Glomerular visceral epithelial cell (primary cell): ENCODE results near the gene GCNA.
A peak's percentile ranks its signal among the peaks of the same experiment; 100 is the strongest.

Experiments
- DNase-seq: peaks from one replicate; pipeline ENCODE4 v3.0.0-alpha.2; 2016; ENCODE audit errors: extremely low spot score

GCNA gene

DNA sequence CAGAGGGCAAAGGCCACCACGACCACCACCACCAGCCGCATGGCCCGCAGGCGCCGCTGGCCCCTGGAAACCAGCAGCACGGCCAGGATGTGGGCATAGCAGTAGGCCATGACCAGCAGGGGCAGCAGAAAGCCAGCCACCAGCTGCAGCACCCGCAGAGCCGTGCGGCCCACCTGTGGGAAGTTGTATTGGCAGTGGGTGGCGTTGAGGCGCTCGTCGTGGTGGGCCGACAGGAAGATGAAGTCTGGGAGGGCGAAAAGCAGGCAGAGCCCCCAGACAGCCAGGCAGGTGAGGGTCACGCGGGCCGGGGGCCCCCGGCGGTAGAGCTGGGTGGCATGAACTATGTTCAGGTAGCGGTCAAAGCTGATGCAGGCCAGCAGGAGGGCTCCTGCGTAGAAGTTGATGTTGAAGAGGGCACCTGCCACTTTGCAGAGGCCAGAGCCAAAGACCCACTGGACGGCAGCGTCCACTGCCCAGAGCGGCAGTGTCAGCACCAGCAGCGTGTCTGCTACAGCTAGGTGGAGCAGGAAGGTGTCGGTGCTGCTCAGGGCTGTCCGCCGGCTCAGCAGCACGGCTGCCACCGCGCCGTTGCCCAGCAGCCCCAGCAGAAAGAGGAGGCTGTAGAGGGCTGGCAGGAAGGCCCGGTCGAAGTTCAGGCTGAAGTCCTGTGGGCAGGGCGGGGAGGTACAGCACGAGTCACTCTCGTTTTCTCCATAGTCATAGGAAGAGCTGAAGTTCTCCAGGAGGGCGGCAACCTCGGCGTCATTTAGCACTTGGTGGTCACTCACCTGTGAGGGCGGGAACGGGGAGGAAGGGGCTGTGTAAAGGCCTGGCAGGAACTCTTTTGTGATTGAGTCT is 38.7 kb downstream of the GCNA start:
- no peak for DNase-seq

DNA sequence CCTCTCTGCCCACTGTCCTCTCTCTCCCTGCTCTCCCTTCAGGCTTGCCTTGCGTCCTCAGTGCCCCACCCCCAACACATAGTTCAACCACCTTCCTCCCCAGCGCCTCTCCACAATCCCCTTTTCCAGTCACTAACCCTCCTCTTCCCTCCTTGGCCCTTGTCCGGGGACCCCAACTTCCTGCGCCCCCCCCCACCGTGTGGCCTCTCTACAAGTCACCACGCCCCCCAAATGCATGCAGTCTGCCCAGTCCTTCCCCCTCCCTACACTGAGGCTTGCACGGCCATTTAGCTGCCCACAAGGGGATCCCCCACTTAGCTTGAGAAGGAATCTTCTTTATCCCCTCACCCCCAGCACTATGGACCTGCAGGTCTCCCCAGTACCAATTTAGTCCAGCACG is 39.5 kb downstream of the GCNA start:
- no peak for DNase-seq

DNA sequence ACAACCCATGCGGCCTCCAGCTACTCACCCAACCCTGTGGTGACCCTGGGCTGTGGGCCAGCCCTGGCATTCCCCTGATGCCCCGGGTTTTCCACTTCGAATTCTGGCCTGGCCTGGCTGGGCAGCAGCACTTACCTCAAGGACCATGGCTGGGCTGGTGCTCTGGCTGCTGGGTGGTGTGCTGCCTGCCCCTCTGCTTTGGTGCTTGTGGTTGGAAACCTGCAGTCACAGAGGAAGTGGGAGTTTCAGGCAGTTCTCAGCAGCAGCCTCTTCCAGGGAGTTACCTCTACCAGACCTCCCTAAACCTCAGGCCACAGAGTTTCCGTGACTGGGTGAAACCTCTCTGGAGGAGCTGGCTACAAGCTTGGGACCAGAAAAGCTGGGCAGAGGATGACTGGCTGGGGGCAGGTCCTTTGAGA is 40.1 kb downstream of the GCNA start, which contains the start of gene CXCR3:
CXCR3 (minus strand) TSS at position 209 of the 419 bp plus-strand sequence; CDS start at position 147, 62 bp downstream.
- peak; percentile 74 for DNase-seq

DNA sequence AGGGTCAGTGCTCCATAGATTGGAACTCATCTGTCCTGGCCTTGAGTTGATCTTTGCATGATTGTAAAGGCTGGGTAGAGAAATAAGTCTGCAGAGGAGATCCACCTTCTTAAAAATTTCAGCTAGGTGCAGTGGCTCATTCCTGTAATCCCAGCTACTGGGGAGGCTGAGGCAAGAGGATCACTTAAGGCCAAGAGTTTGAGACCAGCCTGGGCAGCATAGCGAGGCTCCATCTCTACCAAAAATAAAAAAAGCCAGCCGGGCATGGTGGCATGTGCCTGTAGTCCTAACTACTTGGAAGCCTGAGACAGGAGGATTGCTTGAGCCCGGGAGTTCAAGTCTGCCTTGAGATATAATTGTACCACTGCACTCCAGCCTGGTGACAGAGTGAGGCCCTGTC is 40.5 kb downstream of the GCNA start:
- DNase-seq: no peak

DNA sequence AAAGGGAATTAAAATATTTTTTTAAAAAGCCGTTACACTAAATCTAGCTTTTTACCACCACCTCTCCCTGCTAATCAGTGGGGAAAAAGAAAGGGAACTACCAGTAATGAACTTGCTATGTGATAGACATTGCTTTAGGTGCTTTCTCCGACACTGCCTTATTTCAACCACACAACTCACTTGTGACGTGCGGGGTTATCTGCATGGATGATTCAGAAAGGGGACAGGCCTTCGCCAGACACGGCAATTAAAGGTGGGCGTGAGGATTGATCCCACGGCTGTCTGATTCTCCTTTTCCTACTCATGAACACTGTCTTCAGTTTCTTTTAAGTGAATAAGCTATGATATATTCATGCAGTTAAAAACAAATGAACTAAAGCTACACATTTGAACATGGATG is 41.0 kb downstream of the GCNA start:
- no peak for DNase-seq

DNA sequence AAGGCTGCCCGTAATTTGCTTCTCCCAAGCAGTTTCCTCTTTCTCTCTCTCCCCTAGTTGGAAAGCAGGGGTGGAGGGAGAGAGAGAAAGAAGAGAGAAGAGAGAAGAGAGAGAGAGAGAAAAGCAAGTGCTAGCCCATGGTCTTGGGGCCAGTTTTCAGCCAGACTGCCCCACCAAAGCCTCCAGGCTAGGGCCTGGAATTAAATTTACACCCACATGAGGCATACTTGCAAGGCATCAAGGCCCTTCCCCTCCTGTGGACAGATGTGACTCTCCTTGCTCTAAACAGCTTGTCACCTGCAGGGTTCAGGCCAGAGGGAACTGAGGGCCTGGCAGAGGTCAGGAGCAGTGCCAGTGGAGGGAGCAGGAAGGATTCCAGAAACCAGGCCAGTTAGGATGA is 41.7 kb downstream of the GCNA start:
- no peak for DNase-seq

DNA sequence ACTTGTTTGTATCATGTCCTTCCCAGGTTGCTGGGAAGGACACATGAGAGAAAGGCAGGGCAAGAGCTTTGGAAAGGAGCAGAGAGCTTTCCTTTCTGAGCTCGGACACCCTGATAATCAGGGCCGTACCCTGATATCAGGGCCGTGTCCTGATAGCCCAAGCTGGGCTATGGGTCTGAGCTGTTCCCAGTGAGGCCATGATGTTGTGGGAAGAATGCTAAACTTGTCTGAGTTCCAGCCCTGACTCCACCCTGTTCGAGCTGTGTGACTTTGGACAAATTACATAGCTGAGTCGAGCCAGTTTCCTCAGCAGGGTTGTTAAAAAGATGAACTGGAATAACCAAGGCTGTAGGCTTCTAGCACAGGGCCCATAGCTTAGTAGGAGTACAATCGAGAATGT is 43.4 kb downstream of the GCNA start:
- DNase-seq: no peak

DNA sequence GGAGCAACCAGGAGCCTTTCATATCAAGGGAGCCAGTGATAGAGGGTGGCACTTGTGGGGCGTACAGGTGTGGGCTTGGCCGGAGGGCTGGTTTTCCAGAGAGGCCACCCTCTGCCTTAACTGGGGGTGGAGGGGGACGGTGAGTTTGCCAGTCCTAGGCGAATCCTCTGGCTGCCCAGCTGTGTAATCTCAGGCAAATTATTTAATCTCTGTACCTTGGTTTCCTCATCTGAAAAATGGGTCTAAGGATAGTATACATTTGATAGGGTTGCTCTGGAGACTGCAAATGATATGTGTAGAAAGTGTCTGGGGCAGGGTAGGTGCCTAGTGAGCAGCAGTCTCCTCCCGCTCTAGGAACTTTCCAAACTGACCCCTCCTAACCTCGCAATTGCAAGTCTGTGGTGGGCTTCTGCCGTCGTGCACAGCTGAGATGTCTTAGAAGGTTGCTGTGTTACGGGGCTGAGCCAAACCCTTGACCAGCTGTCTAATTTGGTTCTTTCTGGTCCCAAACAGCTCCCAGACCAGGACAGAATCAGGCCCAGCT is 43.9 kb downstream of the GCNA start:
- no peak for DNase-seq

DNA sequence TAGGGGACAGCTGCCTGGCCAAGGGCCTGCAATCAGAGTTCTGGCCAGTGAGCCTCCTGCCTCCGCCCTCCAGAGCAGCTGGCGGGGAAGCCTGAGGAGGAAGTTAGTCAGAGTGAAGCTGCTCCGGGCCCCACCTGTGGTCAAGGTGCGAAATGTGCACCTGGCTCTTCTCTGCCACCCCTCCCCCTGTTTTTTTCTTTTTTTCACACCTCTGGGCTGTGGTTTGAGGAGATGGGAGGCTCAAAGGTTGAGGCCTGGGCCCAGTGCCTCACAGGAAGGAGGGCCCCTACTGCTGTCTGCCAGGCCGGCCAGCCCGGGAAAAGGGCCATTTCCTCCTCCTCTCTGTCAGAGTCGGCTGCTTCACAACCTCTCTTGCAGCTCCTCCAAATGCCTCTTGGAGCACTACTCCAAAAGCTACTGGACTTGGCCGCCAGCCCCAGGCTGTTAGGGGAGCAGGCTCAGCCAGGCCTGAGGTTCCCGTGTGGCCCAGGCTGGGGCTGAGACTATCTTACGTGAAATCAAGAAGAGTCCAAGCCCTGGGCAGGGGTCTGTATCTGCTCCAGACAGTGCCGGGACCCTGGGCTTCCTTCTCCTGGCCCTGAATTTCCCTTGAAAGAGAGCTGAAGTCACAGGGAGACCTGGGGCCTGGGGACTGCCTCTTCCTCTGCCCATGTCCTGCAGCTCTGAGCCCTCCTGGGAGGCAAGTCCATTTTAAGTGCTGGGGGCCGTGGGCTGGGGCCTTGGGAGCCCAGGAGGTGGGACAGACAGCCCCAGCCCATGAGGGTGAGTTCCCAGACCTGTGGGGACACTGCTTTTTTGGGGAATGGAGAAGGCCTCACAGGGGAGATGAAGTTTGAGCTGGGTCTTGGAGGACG is 44.6 kb downstream of the GCNA start:
- peak; percentile 65 for DNase-seq

DNA sequence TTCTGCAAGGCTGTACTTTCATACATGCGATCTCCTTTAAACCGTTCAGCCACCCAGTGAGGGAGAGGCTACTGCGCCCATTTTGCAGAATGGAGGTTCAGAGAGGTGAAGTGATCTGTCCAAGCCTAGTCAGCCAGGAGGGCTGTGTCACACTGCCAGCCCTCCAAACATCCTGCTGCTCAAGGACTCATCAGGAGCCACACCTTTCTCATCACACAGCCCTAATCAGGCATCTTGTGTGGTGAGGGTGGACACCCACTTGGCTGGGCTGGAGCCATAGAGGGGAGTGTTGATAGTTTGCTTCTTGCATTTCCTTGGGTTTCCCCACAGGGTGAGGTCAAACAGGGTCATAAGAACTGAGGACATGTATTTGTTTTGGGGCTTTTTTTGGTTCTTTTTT is 45.5 kb downstream of the GCNA start:
- DNase-seq: no peak

DNA sequence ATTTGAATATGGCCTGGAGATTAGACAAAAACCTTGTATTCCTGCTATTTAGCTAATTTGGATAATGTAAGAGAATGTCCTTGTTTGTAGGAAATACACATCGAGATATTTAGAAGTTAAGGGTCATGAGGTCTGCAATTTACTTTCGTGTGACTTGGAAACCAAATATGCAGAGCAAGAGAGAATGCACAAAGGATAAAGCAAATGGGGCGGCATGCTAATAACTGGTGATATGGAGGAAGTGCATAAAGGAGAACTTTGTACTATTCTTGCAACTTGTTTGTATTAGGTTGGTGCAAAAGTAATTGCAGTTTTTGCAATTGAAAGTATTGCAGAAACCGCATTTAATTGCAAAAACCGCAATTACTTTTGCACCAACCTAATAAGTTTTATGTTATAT is 47.2 kb downstream of the GCNA start:
- no peak for DNase-seq

DNA sequence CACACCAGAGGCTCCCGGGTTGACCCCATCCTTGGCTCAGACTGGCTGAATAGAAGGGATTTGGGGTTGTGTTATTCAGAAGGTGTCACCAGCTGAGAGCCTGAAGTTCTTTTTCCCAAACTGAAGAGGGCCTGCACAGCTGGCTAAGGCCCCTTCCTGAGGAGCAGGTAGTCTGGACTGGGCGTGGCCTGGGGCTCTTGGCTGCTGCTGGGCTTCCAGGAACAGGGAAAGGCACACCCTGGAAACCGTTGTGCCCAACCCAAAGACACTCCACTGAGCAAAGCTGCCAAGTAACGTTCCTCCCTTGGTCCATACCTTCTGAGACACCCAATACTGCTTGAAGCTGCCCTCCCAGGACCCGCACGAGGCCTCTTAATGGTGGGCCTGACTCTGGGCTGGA is 48.3 kb downstream of the GCNA start:
- no peak for DNase-seq

DNA sequence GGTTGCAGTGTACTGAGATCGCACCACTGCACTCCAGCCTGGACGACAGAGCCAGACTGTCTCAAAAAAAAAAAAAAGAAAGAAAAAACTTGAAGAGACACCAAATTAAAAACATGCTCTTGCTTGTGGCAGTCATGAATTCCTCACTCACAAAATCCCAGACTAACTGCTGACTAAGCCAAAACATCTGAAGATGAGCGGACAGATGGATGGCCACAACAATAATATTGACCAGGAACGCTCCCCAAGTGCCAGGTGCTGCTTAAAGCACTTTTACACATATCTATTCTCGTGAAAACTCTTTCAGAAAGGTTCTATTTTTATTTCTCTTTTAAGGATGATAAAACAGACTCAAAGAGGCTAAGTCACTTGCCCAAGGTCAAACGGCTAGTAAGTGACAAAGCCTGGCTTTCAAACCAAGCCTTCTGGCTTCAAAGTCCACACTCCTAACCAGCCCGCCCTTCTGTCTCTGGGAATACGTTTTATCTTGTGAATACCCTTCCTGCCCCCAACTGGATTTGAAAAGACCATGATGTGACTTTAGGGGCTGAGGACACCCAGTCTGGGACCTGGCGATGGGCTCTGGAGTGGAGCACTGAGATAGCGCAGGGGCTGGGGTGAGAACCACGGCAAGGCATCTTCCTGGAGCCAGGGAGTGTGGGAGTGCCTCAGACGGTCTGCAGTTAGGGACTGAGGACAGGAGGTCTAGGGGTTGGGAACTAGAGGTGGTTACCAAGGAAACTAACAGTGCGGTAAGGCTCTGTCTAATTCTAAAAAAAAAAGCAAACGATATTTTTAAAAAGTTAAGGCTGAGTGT is 49.6 kb downstream of the GCNA start:
- no peak for DNase-seq

DNA sequence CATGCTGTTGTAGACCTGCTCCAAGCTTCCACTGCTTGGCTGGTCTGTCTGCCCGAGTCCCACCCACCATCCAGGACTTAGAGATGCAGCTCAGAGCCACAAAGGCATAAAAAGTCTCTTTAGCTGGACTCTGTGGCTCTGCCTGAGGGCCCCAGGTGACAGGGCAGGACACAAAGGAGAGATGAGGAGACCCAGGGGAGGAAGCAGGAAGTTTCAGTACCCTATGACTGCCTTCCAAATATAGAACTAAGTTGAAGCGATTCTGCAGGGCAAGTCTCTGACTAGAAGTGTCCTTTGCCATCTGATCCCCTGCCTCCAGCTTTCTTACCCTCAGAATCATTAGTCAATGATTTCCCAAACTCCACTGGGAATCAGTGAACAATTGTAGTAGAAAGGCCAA is 51.2 kb downstream of the GCNA start:
- DNase-seq: no peak

DNA sequence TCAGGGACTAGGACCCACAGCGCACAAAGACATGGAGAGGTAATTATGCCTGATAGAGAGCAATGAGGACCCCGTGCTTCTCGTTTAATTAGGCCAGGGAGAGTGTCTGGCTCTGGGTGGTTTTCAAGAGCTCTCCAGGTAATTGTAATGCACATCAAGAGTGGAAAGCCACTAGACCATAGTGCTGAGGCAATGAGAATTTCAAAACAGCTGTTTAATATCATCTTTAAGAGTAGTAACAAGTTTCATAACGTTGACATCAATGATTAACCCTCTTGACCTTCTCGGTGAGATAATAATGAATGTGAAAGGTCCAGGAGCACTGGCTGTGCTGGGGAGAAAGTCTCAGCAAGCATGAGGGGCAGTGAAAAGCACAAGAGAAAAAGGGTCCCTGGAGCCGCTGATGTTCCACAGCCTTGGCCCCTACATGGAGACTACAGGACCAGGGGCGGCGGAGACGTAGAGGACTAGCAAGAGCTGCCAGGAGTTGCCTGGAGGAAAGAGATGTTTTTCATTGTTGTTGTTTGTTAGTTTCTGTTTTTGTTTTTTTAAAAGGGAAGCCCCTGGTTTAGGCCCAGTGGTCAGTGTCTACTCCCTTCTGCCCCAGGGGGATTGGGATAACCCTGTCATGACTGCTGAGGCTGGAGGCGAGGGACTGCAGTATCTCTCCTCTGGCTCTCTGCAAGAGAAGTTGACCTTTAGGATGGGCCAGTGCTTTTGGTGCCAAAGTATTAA is 54.9 kb downstream of the GCNA start:
- no peak for DNase-seq

DNA sequence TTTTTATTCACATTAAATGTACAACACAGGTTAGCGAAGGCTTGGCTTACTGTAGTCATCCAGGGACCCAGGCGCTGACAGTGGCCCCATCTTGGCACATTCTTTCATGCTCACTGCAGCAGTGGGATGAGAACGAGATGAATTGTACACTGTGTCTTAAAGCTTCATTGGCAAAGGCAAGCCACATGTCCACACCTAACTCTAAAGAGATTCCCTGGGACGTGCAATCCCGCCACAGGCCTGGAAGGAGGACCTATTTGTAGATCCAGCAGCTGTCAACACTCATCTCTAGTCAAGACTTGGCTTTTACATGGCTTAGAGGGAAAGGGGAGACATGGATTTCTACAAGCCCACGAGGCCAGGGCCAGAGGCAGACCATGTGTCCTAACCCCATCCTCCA is 56.1 kb downstream of the GCNA start:
- no peak for DNase-seq

DNA sequence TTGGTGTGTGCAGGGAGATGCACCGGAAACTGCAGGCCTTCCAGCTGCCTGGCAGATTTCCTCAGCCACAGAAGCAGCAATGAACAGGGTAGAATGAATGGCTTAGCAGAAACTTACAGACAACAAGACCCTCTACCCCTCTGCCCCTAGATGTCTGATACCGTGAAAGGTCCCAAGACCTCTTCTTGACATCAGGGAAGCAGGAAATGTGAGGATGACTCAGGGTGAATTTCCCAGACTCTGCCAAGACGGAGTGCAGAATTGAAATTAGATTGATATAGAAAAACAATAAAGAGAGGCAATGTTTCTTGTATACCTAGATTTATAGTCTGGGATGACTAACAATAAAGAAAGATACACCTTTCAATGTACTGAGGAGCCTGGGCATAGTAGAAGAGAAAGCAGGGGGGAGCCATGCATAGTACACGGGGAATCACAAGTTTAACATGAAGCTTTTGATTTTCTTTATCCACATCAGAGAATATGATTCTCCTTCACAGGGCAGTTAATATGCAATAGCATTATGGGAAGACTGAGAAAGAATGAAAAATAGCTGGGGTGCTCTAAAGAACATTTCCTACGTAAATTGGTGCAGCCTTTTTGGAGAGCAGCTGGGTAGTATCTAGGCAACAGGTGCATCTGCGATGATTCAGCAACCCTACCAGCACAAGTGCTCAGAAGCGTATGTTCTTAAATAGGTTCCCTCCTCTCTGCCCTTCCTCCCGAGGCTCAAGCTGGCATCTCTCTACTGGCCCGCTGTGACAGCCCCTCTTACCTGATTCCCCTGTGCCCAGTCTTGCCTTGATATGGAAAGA is 58.4 kb downstream of the GCNA start:
- DNase-seq: no peak

DNA sequence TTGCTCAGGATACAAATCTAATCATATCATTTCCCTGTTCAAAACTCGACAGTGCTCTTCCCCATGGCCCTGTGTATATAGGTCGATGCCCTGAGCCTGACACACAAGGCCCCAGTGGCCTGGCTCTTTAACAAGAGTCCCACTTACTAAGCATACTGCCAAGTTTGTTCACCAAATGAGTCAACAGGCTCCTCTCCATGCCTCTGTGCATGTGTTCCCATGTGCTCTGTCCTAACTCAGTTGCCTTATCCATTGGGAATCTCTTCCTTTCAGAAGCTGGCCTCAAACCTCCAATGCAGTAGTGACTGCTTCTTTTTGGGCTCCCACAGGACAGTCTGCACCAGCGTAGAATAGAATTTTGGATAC is 59.0 kb downstream of the GCNA start:
- no peak for DNase-seq

DNA sequence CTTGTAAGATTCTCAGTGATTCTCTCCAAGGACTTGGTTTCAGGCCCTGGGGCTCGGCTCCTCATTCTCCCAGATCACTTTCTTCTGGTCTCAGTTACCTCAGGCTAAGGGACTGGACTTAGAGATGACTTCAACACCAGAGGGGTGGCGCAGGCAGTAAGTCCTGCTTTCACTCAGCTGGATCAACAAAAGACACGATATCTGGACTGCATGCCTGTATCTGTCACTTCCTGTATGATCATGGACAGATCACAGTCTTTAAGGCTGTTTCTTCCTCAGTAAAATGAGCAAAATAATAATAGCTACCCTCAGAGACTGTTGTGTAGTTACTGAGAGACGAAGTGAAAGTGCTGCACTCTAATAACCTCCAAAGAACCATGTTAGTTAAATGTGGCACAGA is 59.6 kb downstream of the GCNA start:
- DNase-seq: no peak

DNA sequence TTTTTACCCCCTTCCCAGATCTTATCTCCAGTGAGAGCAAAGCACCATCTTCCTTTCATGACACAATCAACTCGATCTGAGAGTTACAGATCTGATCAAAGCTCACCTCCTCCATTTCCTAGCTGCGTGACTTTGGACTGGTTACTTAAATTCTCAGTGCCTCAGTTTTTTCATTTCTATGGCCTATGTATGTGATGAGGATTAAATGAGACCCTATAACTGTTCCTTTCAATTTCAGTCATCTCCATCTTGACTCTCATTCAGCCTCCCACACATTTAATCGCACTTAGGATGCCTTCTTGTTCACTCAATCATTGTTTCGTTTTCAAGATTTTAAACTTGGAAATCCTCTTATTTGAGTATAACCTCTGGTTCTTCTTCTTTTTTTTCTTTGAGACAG is 60.2 kb downstream of the GCNA start:
- DNase-seq: no peak
